ENCODE results near the gene ANXA7.

The ANXA7 gene

GRCh38 chr10:73366381-73367298 lies 47.2 kb downstream of the ANXA7 start:
- no peaks in the 10 kb centered on the region for H3K4me1 ChIP-seq (ENCODE audit: insufficient read depth, low read length)
- no peak overlapping the region for H3K4me3 ChIP-seq (ENCODE audit: low read length)
- H3K36me3 ChIP-seq (ENCODE audit: insufficient read depth, low read depth, low read length): peaks cover 6% of the 10 kb centered on the region; the same call in 1 of the 2 replicates
- no peaks in the 10 kb centered on the region for H3K27me3 ChIP-seq (ENCODE audit: insufficient read depth, low read length)
- H3K9ac ChIP-seq (ENCODE audit: low read depth, low read length): no peak overlapping the region
- H3K9me3 ChIP-seq (ENCODE audit: insufficient read depth, low read depth, low read length): no peaks in the 10 kb centered on the region
- no peak overlapping the region for H3K27ac ChIP-seq (ENCODE audit: low read length)

GRCh38 chr10:73364964-73365363 lies 48.9 kb downstream of the ANXA7 start:
- no peak overlapping the region for H3K27ac ChIP-seq (ENCODE audit: low read length)
- H3K9ac ChIP-seq (ENCODE audit: low read depth, low read length): no peak overlapping the region
- no peaks in the 10 kb centered on the region for H3K4me1 ChIP-seq (ENCODE audit: insufficient read depth, low read length)
- H3K27me3 ChIP-seq (ENCODE audit: insufficient read depth, low read length): no peaks in the 10 kb centered on the region
- no peaks in the 10 kb centered on the region for H3K9me3 ChIP-seq (ENCODE audit: insufficient read depth, low read depth, low read length)
- peaks cover 6% of the 10 kb centered on the region; the same call in 1 of the 2 replicates for H3K36me3 ChIP-seq (ENCODE audit: insufficient read depth, low read depth, low read length)
- H3K4me3 ChIP-seq (ENCODE audit: low read length): no peak overlapping the region

- Histone ChIP-seq H3K27ac (ENCODE audit: low read length) (no peak overlapping the region), H3K4me3 (ENCODE audit: low read length) (peak overlapping the region; percentile 84; the same call in 1 of the 2 replicates), H3K9ac (ENCODE audit: low read depth, low read length) (peak overlapping the region; percentile 84; the same call in 1 of the 2 replicates), H3K36me3 (ENCODE audit: insufficient read depth, low read depth, low read length) (no peaks in the 10 kb centered on the region), H3K27me3 (ENCODE audit: insufficient read depth, low read length) (peaks cover 25% of the 10 kb centered on the region), H3K9me3 (ENCODE audit: insufficient read depth, low read depth, low read length) (no peaks in the 10 kb centered on the region), H3K4me1 (ENCODE audit: insufficient read depth, low read length) (no peaks in the 10 kb centered on the region)
Measured at GRCh38 chr10:73359492-73359891, 54.4 kb downstream of the ANXA7 start.

GRCh38 chr10:73358331-73359279 lies 55.3 kb downstream of the ANXA7 start, which contains the start of gene CFAP70:
CFAP70 (minus strand) TSS chr10:73358864; CDS start chr10:73354796, 4,068 bp downstream.
- H3K9ac ChIP-seq (ENCODE audit: low read depth, low read length): peak within 1 kb of the TSS; percentile 84
- no peaks in the 10 kb centered on the region for H3K36me3 ChIP-seq (ENCODE audit: insufficient read depth, low read depth, low read length)
- H3K9me3 ChIP-seq (ENCODE audit: insufficient read depth, low read depth, low read length): no peaks in the 10 kb centered on the region
- H3K4me1 ChIP-seq (ENCODE audit: insufficient read depth, low read length): no peaks in the 10 kb centered on the region
- peaks cover 25% of the 10 kb centered on the region for H3K27me3 ChIP-seq (ENCODE audit: insufficient read depth, low read length)
- no peak within 1 kb of the TSS for H3K27ac ChIP-seq (ENCODE audit: low read length)
- peak within 1 kb of the TSS; percentile 84 for H3K4me3 ChIP-seq (ENCODE audit: low read length)

- H3K4me3 ChIP-seq (ENCODE audit: low read length): peak overlapping the region; percentile 84
- no peaks in the 10 kb centered on the region for H3K4me1 ChIP-seq (ENCODE audit: insufficient read depth, low read length)
- H3K9me3 ChIP-seq (ENCODE audit: insufficient read depth, low read depth, low read length): no peaks in the 10 kb centered on the region
- no peaks in the 10 kb centered on the region for H3K36me3 ChIP-seq (ENCODE audit: insufficient read depth, low read depth, low read length)
- H3K27ac ChIP-seq (ENCODE audit: low read length): no peak overlapping the region
- H3K27me3 ChIP-seq (ENCODE audit: insufficient read depth, low read length): peaks cover 25% of the 10 kb centered on the region
- H3K9ac ChIP-seq (ENCODE audit: low read depth, low read length): peak overlapping the region; percentile 84; the same call in 1 of the 2 replicates
Measured at GRCh38 chr10:73357821-73358220, 56.0 kb downstream of the ANXA7 start.

GRCh38 chr10:73357166-73357565 lies 56.7 kb downstream of the ANXA7 start:
- no peaks in the 10 kb centered on the region for H3K4me1 ChIP-seq (ENCODE audit: insufficient read depth, low read length)
- H3K4me3 ChIP-seq (ENCODE audit: low read length): no peak overlapping the region
- H3K9ac ChIP-seq (ENCODE audit: low read depth, low read length): no peak overlapping the region
- peaks cover 25% of the 10 kb centered on the region for H3K27me3 ChIP-seq (ENCODE audit: insufficient read depth, low read length)
- H3K36me3 ChIP-seq (ENCODE audit: insufficient read depth, low read depth, low read length): no peaks in the 10 kb centered on the region
- H3K9me3 ChIP-seq (ENCODE audit: insufficient read depth, low read depth, low read length): no peaks in the 10 kb centered on the region
- H3K27ac ChIP-seq (ENCODE audit: low read length): no peak overlapping the region

GRCh38 chr10:73344269-73344668 lies 69.6 kb downstream of the ANXA7 start:
- Histone ChIP-seq H3K9me3 (ENCODE audit: insufficient read depth, low read depth, low read length) (no peaks in the 10 kb centered on the region), H3K27me3 (ENCODE audit: insufficient read depth, low read length) (no peaks in the 10 kb centered on the region), H3K4me1 (ENCODE audit: insufficient read depth, low read length) (no peaks in the 10 kb centered on the region), H3K4me3 (ENCODE audit: low read length) (no peak overlapping the region), H3K27ac (ENCODE audit: low read length) (no peak overlapping the region), H3K9ac (ENCODE audit: low read depth, low read length) (no peak overlapping the region), H3K36me3 (ENCODE audit: insufficient read depth, low read depth, low read length) (no peaks in the 10 kb centered on the region)

GRCh38 chr10:73340121-73340520 lies 73.7 kb downstream of the ANXA7 start:
- no peaks in the 10 kb centered on the region for H3K9me3 ChIP-seq (ENCODE audit: insufficient read depth, low read depth, low read length)
- H3K36me3 ChIP-seq (ENCODE audit: insufficient read depth, low read depth, low read length): no peaks in the 10 kb centered on the region
- no peak overlapping the region for H3K9ac ChIP-seq (ENCODE audit: low read depth, low read length)
- no peak overlapping the region for H3K27ac ChIP-seq (ENCODE audit: low read length)
- H3K4me3 ChIP-seq (ENCODE audit: low read length): no peak overlapping the region
- H3K27me3 ChIP-seq (ENCODE audit: insufficient read depth, low read length): no peaks in the 10 kb centered on the region
- no peaks in the 10 kb centered on the region for H3K4me1 ChIP-seq (ENCODE audit: insufficient read depth, low read length)

- no peaks in the 10 kb centered on the region for H3K9me3 ChIP-seq (ENCODE audit: insufficient read depth, low read depth, low read length)
- no peak overlapping the region for H3K4me3 ChIP-seq (ENCODE audit: low read length)
- no peaks in the 10 kb centered on the region for H3K27me3 ChIP-seq (ENCODE audit: insufficient read depth, low read length)
- no peak overlapping the region for H3K9ac ChIP-seq (ENCODE audit: low read depth, low read length)
- no peak overlapping the region for H3K27ac ChIP-seq (ENCODE audit: low read length)
- no peaks in the 10 kb centered on the region for H3K4me1 ChIP-seq (ENCODE audit: insufficient read depth, low read length)
- no peaks in the 10 kb centered on the region for H3K36me3 ChIP-seq (ENCODE audit: insufficient read depth, low read depth, low read length)
Measured at GRCh38 chr10:73339436-73339835, 74.4 kb downstream of the ANXA7 start.

GRCh38 chr10:73338801-73339368 lies 75.0 kb downstream of the ANXA7 start:
- Histone ChIP-seq H3K9me3 (ENCODE audit: insufficient read depth, low read depth, low read length) (no peaks in the 10 kb centered on the region), H3K4me3 (ENCODE audit: low read length) (no peak overlapping the region), H3K36me3 (ENCODE audit: insufficient read depth, low read depth, low read length) (no peaks in the 10 kb centered on the region), H3K27me3 (ENCODE audit: insufficient read depth, low read length) (no peaks in the 10 kb centered on the region), H3K27ac (ENCODE audit: low read length) (no peak overlapping the region), H3K9ac (ENCODE audit: low read depth, low read length) (no peak overlapping the region), H3K4me1 (ENCODE audit: insufficient read depth, low read length) (no peaks in the 10 kb centered on the region)

GRCh38 chr10:73333202-73333601 lies 80.7 kb downstream of the ANXA7 start:
- Histone ChIP-seq H3K27ac (ENCODE audit: low read length) (no peak overlapping the region), H3K4me3 (ENCODE audit: low read length) (no peak overlapping the region), H3K9ac (ENCODE audit: low read depth, low read length) (no peak overlapping the region), H3K27me3 (ENCODE audit: insufficient read depth, low read length) (no peaks in the 10 kb centered on the region), H3K4me1 (ENCODE audit: insufficient read depth, low read length) (no peaks in the 10 kb centered on the region), H3K9me3 (ENCODE audit: insufficient read depth, low read depth, low read length) (no peaks in the 10 kb centered on the region), H3K36me3 (ENCODE audit: insufficient read depth, low read depth, low read length) (no peaks in the 10 kb centered on the region)

Measured in iPS-20b (cell line).